MCF 10A (cell line): ENCODE measurements around the gene VSTM1. TPM values are rescaled to one million over a fixed set of nuclear protein-coding genes. Genes with fewer than 3 reads are reported as not detected.

Source experiments
- BruUV-seq: library from RNA; stranded (reverse); fragments of 400-500 nt; replicated peaks from 2 replicates; lab custom pipeline; 2021; lab: Mats Ljungman, UMichigan
- CTCF ChIA-PET: fragments of 300-600 bp; sonication (Branson Sonifier 250); formaldehyde crosslinking; extraction: SDS; loops from one replicate; lab custom pipeline; 2021; ENCODE audit warnings: antibody characterized with exemption, inconsistent platforms; lab: Yijun Ruan, JAX
- POLR2A ChIA-PET: fragments of 300-600, 350-650 bp; sonication (Branson Sonifier 250); formaldehyde crosslinking; extraction: SDS; loops from one replicate; lab custom pipeline; 2020; ENCODE audit warnings: antibody characterized with exemption, inconsistent platforms; lab: Yijun Ruan, JAX
- DNase-seq: peaks from one replicate; pipeline ENCODE4 v3.0.0-alpha.2; 2018; ENCODE audit not compliant: unreplicated experiment
- H3K27ac Mint-ChIP-seq: one replicate; pipeline ENCODE4 v1.8.0; 2022; ENCODE audit warnings: mild to moderate bottlenecking, low read depth, mixed read lengths; ENCODE audit not compliant: unreplicated experiment
- H3K27me3 Mint-ChIP-seq: one replicate; pipeline ENCODE4 v1.8.0; 2022; ENCODE audit warnings: mixed read lengths; ENCODE audit not compliant: insufficient read depth, unreplicated experiment
- H3K36me3 Mint-ChIP-seq: one replicate; pipeline ENCODE4 v1.8.0; 2022; ENCODE audit warnings: mild to moderate bottlenecking, moderate library complexity, mixed read lengths; ENCODE audit not compliant: insufficient read depth, unreplicated experiment
- H3K4me1 Mint-ChIP-seq: one replicate; pipeline ENCODE4 v1.8.0; 2022; ENCODE audit warnings: mixed read lengths; ENCODE audit not compliant: insufficient read depth, unreplicated experiment
- H3K4me3 Mint-ChIP-seq: one replicate; pipeline ENCODE4 v1.8.0; 2022; ENCODE audit warnings: mild to moderate bottlenecking, moderate library complexity, mixed read lengths; ENCODE audit not compliant: unreplicated experiment
- H3K9me3 Mint-ChIP-seq: one replicate; pipeline ENCODE4 v1.8.0; 2022; ENCODE audit warnings: mixed read lengths; ENCODE audit not compliant: unreplicated experiment
- intact Hi-C: fragments of 100-400 bp; cut with micrococcal nuclease; formaldehyde crosslinking; loops from 2 replicates; pipeline ENCODE4 v1.14.1; 2022
- total RNA-seq: library from RNA; stranded (reverse); gene quantifications from 2 replicates; pipeline ENCODE4 v1.2.3, GENCODE V29; 2022
- TF ChIP-seq, protein P1 (sequence below): fragments of 200-600 bp; IDR thresholded peaks from one replicate; pipeline ENCODE4 v1.8.0; 2022; ENCODE audit warnings: antibody characterized with exemption, mild to moderate bottlenecking; ENCODE audit not compliant: unreplicated experiment

Gene VSTM1
- total RNA-seq, 1 experiment from 2014 or later, result not detected

DNA sequence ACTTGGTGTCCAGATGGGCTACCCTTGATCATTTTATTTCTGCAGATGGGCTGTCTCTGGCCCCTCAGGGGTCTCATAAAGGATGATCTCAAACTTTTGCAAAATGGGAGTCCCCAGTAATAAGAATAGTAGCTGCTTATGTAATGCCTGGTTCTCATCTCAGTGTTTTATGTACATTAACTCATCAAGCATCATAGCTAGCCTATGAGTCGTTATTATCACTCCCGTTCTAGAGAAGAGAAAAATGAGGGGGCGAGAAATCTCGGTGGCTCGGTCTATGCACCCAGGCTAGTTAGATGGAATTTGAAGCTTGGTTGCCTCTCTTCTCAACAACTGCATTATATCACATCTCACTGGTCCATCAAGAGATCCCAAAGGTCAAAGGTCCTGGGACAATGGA lies 68.9 kb downstream of the VSTM1 start:
- H3K4me1 Mint-ChIP-seq, result no peaks in the 10 kb centered on the region
- CTCF ChIA-PET, result interaction anchor here (0.6 to 1.5 kb wide), 3 partner anchors 29 to 1244 kb away, joined by 3 to 8 read pairs (median 3); no protein-coding TSS in a partner anchor

DNA sequence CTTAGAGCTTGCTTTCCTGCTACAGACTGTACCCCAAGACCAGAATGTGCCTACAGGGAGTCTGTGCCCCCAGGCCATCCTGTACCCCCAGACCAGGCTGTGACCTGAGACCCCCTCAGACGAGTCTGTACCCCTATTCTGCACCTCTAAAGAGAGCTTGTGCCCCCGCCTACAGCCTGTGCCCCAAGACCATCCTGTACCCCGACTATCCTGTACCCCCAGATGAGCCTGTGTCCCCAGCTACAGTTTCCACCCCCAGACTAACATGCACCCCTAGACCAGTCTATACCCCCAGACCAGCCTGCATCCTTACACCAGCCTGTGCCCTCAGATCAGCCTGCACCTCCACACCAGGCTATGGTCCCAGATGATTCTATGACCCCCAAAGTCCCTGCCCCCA lies 70.2 kb downstream of the VSTM1 start:
- Mint-ChIP-seq H3K27me3 (peaks cover 34% of the 10 kb centered on the region), H3K36me3 (no peaks in the 10 kb centered on the region), H3K4me3 (no peak overlapping the region), H3K4me1 (no peaks in the 10 kb centered on the region), H3K27ac (no peak overlapping the region), H3K9me3 (no peaks in the 10 kb centered on the region)
- no peak for DNase-seq
- ChIA-PET CTCF (interaction anchor here (0.6 to 1.5 kb wide), 4 partner anchors 26 to 153 kb away, joined by 3 to 8 read pairs (median 3); no protein-coding TSS in a partner anchor), POLR2A (no interaction called here)
- BruUV-seq, result no TSS peak
- intact Hi-C loops, result no loop called here
- TF ChIP-seq, protein P1, sequence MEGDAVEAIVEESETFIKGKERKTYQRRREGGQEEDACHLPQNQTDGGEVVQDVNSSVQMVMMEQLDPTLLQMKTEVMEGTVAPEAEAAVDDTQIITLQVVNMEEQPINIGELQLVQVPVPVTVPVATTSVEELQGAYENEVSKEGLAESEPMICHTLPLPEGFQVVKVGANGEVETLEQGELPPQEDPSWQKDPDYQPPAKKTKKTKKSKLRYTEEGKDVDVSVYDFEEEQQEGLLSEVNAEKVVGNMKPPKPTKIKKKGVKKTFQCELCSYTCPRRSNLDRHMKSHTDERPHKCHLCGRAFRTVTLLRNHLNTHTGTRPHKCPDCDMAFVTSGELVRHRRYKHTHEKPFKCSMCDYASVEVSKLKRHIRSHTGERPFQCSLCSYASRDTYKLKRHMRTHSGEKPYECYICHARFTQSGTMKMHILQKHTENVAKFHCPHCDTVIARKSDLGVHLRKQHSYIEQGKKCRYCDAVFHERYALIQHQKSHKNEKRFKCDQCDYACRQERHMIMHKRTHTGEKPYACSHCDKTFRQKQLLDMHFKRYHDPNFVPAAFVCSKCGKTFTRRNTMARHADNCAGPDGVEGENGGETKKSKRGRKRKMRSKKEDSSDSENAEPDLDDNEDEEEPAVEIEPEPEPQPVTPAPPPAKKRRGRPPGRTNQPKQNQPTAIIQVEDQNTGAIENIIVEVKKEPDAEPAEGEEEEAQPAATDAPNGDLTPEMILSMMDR, result no peak

More for the DNA sequence above, 68.9 kb downstream of the VSTM1 start:
- Mint-ChIP-seq H3K4me3 (no peak overlapping the region), H3K27me3 (peaks cover 45% of the 10 kb centered on the region), H3K27ac (no peak overlapping the region), H3K36me3 (no peaks in the 10 kb centered on the region), H3K9me3 (no peaks in the 10 kb centered on the region)
- intact Hi-C loops, result no loop called here
- TF ChIP-seq, protein P1, result no peak
- DNase-seq, result no peak
- no TSS peak for BruUV-seq
- POLR2A ChIA-PET, result interaction anchor here (0.9 kb wide), 1 partner anchor 14 kb away, joined by 4 read pairs; no protein-coding TSS in a partner anchor

DNA sequence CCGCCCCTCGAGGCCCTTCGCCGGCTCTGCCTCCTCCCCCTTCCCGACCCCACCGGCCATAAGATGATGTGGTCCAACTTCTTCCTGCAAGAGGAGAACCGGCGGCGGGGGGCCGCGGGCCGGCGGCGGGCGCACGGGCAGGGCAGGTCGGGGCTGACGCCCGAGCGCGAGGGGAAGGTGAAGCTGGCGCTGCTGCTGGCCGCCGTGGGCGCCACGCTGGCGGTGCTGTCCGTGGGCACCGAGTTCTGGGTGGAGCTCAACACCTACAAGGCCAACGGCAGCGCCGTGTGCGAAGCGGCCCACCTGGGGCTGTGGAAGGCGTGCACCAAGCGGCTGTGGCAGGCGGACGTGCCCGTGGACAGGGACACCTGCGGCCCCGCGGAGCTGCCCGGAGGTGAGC lies 70.9 kb downstream of the VSTM1 start:
- ChIA-PET POLR2A (no interaction called here), CTCF (interaction anchor here (0.7 kb wide), 1 partner anchor 25 kb away, joined by 3 read pairs; no protein-coding TSS in a partner anchor)
- Mint-ChIP-seq H3K27me3 (peaks cover 34% of the 10 kb centered on the region), H3K9me3 (no peaks in the 10 kb centered on the region), H3K27ac (no peak overlapping the region), H3K36me3 (no peaks in the 10 kb centered on the region), H3K4me3 (no peak overlapping the region), H3K4me1 (no peaks in the 10 kb centered on the region)
- TF ChIP-seq, protein P1, result no peak
- intact Hi-C loops, result no loop called here
- no TSS peak for BruUV-seq
- no peak for DNase-seq

DNA sequence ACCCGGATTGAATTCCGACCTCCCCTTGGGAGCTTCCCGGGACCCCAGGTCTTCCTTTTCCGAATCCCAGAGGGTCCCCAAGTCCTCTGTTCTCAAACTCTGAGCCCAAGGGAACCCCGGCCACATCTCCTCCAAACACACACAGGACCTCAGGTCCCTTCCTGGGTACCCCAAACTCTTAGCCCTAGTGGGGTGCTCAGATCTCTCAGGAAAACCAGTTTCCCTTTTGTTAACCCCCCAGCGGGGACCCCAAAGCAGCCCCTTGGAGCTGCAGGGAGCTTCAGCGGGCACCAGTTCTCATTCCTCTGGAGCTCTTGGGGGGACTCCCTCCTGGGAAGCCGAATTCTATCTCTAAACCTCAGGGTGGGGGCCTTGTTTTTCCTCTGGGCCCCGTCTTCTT lies 71.5 kb downstream of the VSTM1 start:
- H3K27me3 Mint-ChIP-seq, result peaks cover 34% of the 10 kb centered on the region
- H3K4me1 Mint-ChIP-seq, result no peaks in the 10 kb centered on the region
- no peak for DNase-seq
- no peak overlapping the region for H3K27ac Mint-ChIP-seq
- BruUV-seq, result no TSS peak
- intact Hi-C loops, result no loop called here
- TF ChIP-seq, protein P1, result no peak
- no peaks in the 10 kb centered on the region for H3K9me3 Mint-ChIP-seq
- H3K4me3 Mint-ChIP-seq, result no peak overlapping the region
- ChIA-PET POLR2A (no interaction called here), CTCF (no interaction called here)
- no peaks in the 10 kb centered on the region for H3K36me3 Mint-ChIP-seq
